Activated CD8-positive, alpha-beta memory T cell treated with anti-CD3 and anti-CD28 coated beads for 1 hour (primary cell): ENCODE measurements around the gene ASPDH.

Experiments
- DNase-seq, 2 donors: peaks; one replicate each; pipeline ENCODE4 v3.0.0-alpha.2; 2020; ENCODE audit warnings: low read depth in 1 of 2; ENCODE audit errors: extremely low read depth in 1 of 2

The ASPDH gene

DNA sequence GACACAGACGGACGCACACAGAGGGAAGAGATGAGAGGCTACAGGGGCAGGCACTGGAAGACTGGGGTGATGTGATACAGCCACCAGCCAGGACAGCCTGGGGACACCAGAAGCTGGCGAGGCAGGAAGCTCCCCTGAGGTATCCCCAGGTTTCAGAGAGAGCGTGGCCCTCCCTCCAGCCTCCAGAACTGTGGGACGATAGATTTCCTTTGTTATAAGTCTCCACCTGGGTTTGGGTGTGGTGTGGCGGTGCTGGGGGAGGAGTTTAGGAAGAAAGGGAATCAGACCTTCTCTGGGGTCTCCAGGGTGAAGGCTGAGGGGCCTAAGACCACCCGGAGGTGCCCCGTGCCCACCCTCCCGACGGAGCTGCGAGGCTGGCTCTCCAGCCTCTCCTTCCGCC lies 2.7 kb upstream of the ASPDH start:
- no peak for DNase-seq

DNA sequence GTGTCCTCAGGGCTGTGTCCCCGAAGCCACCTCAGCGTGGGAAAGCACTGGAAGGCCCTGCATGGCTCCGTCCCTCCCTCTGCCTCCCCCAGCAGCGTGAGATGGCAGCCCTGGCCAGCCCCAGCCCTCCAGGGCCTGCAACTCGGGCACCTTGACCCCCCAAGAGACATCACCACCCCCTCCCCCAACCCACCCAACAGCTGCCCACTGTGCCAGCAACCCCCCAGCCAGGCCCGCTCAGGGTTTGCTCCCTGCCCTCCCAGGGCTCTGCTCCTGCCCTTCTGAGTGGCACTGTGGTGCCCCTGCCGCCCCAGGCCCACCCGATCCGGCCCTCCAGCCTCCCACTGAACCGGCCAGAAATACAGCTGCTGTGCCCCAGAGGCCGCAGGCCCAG lies 1.5 kb upstream of the ASPDH start:
- no peak for DNase-seq

DNA sequence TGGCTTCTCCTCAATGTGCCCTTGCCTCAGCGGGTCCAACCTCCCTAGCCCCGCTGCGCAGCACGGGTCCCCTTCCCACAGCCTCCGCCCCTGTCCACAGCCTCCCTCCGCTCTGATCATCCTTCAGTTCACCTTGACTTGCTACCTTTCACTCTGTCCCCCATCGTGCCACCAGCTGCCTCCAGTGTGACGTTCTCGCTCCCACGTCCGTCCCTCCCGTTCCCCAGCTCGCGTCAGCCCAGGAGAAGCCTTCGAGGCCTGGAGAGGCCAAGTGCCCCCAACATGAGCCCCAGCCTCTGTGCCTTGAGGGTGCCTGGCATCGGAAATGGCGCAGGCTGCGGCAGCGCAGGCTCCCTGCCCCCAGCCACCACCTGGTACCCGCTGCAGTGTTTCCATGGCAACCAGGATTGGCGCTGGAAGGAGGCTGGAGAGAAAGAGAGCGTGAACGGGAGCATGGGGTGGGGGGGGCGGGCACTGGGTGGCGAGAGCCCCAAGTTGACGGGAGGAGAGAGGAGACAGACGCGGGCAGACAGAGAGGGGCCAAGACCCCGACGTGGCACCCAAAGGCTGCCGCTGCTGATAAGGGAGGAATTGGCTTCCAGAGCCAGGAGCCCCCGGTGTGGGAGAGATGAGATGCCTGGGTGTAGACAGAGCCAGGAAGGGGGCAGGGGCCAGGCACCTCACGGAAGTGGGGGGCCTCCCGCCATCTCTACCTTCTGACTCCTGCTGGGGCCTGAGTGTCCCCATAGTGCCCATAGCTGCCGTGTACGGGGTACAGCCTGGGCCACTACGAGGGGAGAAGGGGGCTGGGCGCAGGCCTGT lies 844 bp upstream of the ASPDH start:
- no peak for DNase-seq

DNA sequence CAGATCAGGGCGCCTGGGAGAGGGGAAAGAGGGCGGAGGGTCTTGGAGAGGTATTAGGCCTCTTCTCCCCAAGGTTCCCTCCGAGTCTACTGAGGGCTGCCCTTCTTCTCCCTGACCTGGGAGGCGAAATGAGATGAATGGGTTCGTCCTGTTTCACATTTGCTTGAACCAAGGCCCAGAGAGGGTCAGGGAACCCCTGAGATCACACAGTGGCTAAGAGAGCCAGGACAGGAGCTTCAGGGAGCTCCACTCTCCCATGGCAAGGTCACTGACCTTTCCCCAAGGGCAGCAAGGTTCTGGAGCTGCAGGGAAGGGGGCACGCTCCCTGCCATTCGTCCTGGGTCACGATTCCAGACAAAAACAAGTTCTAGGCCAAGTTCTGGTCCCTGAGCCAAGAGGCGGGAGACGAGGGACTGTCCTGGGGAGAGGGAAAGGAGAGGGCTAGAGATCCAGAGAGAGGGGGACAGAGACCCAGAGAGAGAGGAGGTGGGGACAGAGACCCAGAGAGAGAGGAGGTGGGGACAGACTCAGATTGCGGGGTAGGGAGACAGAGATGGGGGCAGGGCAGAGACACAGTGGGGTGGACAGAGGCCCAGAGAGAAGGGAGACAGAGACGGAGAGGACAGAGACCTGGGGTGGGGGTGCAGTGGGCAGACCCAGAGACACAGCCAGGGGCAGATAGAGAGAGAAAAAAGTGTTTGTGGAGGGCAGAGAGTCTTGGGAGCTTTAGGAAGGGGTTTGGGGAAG lies 541 bp downstream of the ASPDH start:
- no peak for DNase-seq

DNA sequence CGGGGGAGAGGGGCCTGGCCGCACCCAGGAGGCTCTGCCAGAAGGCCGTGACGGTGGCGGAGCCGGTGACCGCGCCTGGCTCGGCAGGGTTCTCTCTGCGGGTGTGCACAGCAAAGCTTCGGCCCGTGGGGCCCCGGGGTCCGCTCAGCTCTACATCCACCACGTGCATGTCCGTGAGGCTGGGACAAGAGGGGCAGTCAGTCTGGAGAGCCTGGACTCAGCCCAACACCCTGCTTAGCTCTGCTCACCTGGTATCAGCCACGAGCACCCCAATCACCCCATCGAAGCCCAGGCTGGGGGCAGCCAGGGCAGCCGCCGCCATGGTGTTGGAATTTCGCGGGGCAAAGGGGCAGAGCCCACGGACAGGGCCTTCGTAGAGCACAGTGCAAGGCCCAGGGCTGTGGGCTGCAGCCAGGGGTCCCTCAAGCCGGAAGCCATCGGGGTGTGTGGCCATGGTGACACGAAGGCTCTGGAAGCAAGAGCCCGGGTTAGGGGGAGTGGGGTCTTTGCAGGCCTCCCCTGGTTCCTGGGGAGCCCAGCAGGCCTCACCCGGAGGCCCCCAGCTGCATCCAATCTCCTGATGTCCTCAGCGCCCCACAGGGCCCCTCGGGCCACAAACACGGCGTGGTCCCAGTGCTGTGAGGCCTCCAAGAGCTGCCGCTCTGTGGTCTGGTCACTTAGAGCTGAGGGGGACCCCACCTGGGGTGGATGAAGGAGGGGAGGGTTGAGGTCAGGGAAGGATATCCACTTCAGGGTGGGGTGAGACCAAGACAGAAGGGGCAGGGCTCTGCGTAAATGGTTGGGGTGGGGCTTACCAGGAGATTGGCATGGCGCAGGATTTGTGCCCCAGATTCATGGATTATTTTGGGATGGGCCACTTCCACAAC lies 1.4 kb downstream of the ASPDH start:
- DNase-seq, result no peak

DNA sequence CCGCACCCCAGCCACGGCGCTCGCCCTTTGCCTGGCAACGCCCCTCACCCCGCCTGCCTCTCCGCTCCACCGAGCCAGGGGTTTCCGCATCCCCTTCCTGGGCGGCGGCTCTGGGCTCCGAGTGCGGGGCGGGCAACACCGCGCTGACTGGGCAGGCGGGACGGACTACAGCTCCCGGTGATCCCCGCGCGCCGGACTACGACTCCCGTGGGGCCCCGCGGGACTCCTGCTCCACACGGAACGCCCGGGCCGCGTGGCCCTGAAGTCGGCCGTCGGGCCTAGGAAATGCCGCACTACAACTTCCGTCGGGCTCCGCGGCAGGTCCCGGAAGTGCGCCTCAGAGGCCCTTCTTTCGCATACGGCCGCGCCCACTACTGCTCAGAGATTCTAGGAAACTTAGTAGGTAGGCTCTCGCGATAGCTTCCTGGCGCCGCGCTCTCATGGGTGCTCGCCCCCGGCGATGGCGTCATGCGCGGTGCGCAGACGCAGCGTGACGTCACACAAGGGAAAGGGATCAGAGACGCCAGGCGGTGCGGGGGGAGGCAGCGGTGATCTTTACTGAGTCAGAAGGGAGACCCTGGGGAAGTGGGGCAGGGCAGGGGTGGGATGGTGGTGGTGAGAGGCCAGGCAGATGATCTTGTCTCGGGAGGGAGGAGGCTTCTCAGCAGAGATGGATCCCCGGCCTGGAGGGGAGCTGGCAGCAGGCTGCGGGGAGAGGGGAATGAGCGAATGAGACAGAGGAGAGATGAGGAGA lies 2.5 kb downstream of the ASPDH start, which contains the start of gene JOSD2:
Gene JOSD2 (minus strand): TSS at position 123 of the 754 bp plus-strand sequence. CDS start 760 bp downstream, outside the sequence.
- DNase-seq, result peak; percentile 93 to 96

DNA sequence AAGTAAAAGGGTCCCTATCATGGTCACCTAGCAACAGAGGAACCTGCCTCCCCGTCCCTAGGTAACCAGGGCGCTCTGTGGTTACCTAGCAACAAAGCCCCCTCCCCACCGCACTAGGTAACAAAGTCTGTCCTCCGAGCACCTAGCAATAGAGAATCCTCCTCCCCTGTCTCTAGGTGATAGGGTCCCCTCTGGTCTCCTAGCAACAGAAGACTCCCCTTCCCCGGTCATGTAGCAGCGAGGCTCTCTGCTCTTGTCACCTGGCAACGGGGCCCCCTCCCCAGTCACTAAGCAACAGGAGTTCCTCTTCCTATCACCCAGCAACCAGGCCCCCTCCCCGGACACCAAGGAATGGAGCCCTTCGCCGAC lies 3.0 kb downstream of the ASPDH start:
- no peak for DNase-seq

DNA sequence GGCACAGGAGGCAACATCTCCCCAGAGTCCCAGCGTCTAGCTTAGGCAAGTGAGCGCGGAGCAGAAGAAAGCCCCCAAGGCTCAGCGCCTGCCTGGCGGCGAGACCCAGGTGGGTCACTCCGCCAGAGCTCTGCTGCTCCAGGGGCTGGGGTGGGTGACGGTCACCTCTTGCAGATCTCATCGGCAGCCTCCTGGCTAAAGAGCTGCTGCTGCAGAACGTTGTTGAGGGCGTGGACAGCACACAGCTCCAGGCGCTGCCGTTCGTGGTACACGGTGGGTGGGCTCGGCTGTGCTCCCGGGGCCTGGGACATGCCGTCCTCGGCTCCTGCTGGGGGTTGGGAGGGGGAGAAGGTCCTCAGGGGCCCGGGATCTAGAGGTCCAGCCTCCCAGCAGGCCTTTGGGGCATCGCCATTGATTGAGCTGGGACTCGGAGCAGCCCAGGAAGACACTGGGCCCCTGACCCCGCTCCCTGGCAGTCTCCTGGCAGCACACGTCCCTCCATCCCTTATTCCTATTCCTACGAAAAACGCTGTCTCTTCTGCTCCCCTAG lies 3.5 kb downstream of the ASPDH start:
- DNase-seq, result no peak

DNA sequence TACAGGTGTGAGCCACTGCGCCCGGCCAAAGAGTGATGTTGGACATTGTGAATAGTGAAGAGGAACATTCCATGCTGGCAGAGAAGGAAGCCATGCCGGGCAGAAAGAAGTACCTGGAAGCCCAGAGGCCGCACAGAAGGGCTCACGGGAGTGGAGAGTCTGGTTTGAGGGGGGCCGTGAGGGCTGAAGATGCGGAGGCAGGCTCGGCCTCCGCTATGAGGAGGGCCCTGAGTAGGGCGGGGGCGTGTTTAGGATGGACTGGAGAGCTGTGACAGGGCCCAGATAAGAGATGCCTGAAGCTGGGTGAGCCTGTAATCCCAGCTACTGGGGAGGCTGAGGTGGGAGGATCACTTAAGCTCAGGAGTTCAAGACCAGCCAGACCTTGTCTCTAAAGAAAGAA lies 4.3 kb downstream of the ASPDH start:
- no peak for DNase-seq

DNA sequence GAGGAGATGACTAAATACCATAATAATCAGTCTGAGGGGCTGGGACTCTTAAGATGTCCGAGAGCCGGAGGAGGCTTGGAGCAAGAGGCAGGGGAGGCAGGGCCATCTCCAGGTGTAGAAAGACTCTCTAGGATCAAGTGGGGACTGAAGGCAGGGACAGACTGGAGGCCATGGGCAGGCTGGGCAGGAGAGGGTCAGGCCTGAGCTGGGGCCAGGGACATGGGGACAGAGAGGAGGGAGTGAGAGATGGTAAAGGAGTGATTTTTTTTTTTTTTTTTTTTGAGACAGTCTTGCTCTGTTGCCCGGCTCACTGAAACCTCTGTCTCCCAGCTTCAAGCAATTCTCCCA lies 4.9 kb downstream of the ASPDH start:
- no peak for DNase-seq

DNA sequence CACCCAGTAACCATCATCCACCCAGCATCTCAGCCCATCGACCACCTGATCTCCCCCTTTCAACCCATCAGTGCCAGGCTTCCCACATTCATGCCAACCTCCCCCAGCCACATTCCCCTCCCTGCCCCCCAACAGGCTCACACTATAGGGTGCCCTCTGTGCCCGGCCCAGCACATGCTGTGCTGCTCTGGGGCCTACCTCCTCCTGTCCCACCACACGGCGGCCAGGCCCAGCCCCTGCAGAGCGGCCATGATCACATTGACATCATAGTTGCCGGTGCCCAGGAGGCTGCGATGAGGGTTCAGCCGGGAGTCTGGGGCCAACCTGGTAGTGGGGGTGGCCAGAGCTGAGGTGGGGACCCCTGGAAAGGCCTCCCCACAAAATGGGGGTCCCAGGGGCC lies 6.3 kb downstream of the ASPDH start:
- no peak for DNase-seq

DNA sequence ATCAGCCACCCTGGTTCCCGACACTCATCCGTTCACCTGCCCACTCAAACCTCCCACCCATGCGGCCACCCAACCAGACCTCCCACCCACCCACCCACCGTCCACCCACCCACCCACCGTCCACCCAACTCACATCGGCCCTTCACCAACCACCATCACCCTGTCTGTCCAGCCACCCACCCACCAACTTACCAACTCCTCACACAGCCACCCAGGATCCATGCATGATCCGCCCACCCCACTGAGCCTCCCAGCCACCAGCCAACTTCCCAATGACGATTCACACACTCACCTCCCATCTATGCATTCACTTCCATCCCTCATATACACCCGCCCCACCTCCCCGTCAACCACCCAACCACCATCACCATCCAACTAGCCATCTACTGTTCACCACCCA lies 7.0 kb downstream of the ASPDH start:
- DNase-seq, result no peak

DNA sequence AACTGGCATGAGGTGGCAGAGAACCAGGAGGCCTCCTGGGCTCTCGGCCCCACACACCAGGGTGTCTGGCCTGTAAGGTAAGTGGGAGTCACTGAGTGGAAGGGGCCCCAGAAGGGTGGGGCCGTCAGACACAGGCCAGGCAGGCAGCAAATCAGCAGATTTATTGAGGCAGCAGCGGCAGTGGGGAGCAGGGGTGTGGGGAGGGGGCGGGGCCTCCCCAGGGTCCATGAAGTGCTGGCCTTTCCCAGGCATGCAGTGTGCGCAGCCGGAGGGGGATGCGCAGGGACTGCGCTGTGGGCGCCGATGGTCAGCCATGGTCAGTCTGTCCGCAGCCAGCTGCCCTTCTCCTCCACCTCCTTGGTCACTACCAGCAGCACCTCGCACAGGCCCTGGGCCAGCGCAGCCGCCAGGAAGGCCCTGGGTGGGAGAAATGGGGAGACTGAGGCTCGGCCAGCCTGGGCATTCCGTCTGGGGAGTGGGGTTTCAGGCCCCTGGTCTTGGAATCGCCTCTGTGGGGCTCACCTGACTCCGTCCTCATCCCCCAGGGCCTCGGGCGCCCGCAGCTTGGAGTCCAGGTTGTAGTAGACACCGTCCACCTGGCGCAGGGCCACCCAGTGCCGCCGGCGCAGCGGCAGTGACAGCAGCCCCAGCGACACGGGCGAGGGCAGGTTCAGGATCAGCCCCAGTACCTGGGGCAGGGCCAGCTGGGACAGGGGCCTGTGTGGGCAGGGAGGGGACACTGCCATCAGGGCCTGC lies 7.7 kb downstream of the ASPDH start:
- no peak for DNase-seq

DNA sequence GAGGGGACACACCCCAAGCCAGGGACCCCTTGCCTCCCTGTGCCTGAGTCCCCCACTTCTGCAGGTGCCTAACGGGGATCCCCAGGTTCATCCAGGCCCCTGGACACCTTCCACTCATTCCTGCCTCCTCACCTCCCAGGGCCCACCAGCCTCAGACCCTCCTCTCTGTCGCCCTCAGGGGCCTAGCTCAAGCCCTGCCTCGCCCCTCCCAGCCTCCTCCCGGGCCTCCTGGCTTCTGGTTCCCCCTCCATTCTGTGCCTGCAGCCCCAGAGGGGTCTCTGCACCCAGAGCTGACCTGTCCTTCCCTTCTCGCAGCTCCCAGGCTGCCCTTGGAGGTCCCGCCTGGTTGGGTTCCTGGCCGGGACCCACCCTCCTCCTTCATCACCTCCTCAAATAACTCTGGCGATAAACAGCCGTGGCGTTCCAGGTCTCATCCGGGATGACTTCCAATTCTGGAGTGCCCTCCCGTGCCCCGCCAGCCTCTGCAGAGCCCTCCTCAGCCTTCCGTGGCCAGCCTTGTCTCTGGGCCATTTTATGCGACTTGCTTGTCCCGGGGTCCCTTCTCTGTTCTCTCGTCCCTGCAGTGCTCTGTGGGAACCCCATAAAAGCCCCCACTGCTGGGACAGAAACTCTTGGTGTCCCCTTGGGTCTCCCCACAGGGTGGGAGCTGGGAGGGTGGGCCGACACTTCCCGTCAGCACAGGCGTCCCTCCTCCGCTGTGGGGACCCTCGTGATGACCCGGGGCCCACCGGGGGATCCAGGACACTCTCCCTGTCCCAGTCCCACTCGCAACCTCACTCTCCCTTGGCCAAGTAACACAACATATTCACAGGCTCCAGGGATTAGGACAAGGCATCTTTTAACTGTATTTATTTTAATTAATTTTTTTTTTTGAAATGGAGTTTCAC lies 11.9 kb downstream of the ASPDH start:
- no peak for DNase-seq

DNA sequence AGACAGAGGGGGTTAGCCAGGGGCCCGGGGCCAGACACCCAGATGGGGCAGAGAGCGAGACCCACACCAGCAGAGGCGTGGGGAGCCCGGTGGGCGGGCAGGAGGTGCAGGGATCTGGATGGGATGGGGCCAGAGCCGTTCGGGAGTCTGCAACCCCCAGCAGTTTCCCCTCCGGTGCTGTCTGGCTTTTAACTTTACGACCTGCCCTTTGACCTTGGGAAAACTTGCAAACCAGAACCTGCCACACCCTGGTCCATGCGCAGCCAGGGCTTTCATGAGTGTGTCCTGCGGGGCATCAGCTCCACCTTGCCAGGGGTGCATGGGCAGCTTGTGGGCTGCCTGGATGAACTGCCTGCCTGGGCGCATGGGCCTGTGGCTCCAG lies 12.5 kb downstream of the ASPDH start:
- no peak for DNase-seq

DNA sequence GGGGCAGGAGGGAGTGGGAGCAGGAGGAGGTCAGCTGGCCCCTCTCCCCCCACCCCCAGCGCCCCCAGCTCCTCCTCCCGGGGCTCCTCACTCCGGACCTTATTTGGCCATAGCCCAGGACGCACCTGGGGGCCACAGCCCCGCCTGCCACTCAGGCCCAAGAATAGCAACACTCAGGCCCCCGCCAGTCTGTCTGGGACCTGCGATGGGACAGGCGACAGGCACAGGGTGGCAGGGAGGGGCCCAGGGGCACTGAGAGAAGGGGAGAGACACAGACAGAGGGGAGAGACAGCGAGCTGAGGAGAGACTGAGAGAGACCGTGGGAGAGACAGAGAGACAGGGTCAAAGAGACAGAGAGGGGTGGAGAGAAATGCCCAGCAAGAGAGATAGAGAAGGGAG lies 13.0 kb downstream of the ASPDH start:
- no peak for DNase-seq

DNA sequence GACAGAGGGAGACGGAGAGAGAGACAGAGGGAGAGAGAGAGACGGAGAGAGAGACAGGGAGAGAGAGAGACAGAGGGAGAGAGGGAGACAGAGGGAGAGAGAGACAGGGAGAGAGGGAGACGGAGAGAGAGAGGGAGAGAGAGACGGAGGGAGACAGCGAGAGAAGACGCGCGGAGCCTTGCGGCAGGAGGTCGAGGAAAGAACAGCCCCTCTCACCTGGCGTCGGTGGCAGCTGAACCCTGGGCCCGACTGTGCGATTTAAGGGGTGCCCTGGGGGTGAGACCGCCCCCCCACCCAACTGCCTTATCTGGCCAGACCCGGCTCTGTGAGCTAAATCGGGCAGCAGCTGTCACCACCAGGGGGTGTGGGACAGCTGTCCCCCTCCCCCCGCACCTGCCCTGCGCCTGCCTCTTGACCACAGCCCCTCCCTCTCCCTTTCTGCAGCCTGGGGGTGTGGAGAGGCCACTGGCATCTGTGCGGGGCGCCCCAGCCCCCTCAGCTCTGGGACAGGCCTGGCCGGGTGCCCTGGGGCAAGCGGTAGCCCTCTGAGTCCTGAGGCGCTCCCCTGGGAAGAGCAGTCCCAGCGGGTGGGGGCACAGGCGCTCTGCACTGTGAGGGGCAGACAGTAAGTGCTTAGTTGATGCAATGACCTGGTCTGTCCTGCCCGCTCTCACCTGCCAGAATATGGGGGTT lies 13.5 kb downstream of the ASPDH start:
- no peak for DNase-seq
